Right renal cortex interstitium (tissue), 3 donors: Measurements from ENCODE around the gene KCTD5. TPM values are rescaled to one million over a fixed set of nuclear protein-coding genes. Genes with fewer than 3 reads are reported as not detected.
"Not testable (repeated sequence)": the region's sequence is repeated elsewhere in the genome, so short reads cannot be mapped to it uniquely, and the experiment has no call there.

Source experiments
- DNase-seq, 3 donors: peaks; one replicate each; pipeline ENCODE4 v3.0.0-alpha.2; 2013; ENCODE audit warnings: low read depth in 3 of 3, low spot score in 2 of 3
- polyA plus RNA-seq, 3 donors: library from polyadenylated mRNA; unstranded; fragments of 120-200 nt; gene quantifications; one replicate each; pipeline ENCODE4 v1.2.1, GENCODE V29; 2013; ENCODE audit not compliant: insufficient read length in 3 of 3

Gene KCTD5
- polyA plus RNA-seq, 3 donors: 23.7 to 25.6 (median 24.2) TPM

GRCh38 chr16:2721634-2722173, 39.4 kb downstream of the KCTD5 start:
- not testable (repeated sequence) for DNase-seq

- no peak for DNase-seq
These were observed 41.9 kb downstream of the KCTD5 start for GRCh38 chr16:2724088-2724676.

DNA sequence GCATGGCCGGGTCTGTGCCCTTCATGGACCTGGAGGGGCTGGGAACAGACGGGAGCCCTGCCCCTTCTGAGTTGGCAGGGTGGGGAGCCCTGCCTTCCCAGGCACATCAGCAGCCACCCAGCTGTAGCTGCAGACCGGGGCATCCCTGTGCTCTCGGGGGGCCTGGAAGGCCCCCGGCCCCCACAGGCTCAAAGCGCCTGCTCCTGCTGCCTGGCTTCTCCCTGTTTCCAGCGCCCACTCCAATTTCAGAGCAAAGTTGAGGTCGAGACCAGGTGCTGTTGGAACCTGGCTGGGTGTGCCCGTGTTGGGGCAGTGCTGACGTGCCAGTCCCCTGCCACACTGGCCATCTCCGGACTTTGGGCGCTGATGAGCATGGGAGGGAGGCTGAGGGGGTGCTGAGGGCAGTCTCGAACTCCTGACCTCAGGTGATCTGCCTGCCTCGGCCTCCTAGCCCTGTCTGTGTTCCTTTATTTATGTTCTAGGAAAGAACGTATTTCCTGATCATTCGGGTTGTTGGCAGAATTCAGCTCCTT, 42.6 kb downstream of the KCTD5 start:
- no peak for DNase-seq

DNA sequence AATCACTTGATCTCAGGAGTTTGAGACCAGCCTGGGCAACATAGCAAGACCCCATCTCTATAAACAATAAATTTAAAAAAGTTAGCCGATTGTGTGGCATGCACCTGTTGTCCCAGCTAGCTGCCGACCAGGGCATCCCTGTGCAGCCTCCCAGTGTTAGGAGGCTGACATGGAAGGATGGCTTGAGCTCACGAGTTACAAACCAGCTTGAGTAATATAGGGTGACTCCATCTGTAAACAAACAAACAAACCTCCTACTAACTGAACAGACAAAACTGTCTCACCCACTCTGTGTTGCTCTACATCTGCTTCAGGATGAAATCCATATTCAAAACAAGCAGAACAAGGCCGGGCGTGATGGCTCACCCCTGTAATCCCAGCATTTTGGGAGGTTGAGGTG, 44.6 kb downstream of the KCTD5 start:
- DNase-seq: no peak

- no peak for DNase-seq
These were observed 45.7 kb downstream of the KCTD5 start for GRCh38 chr16:2728034-2728433.

DNA sequence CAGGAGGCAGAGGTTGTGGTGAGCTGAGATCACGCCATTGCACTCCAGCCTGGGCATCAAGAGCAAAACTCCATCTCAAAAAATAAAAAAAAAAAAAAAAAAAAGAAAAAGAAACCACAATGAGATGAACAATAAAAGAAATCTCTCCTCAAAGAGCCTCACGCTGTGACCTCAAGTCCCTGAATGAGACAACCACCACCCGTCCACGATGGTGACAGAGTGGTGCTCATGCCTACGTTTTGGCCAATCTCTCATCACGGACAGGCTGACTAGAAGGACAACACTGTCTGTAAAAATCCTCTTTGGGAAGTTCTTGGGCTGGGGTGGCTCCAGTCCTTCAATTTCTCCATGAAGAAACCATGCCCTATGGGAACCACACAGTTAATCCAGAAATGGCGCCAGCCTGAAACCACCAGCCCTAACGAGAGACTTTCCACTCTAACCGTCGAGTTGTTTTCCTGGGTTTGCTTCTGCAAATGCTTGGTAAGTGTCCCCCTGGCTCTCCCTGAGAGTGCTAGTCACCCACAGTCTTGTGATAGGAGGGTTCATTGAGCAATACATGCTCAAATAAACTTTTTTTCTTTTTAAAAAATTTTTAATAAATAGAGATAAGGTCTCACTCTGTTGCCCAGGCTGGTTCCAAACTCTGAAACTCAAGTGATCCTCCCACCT, 52.7 kb downstream of the KCTD5 start:
- no peak for DNase-seq

DNA sequence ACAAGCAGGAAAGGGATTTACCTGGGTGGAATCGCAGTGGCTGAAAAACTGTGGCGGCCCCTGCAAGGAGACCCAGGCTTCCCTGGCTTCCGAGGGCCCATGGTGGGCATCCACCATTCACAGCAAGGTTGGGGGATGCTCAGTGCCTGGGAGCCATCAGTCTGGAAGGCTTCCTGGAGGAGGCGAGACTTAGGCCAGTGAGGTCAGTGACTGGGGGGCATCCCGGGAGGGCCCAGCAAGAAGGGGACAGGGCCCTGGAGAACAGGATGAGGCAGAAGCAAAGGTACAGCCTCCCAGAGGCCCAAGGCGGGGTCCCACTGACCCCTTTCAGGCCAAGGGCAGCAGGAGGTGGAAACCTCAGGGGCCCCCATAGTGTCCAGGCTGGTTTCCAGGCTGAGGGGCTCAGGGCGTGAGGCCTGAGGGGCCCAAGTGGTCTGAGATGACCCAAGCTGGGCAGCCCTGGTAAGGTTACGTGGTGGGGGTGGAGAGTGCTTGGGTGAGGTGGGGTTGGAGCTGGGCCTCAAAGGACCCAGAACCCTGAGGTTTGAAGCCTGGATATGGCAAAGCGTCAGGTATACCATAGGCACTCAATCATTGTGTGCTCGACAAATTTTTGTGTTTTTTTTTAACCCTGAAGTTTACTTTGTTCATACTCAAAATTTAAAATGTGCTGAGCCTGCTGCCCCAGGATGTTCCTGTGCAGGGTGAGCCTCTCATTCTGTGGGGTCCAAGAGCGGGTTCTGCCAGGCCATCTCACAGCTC, 54.3 kb downstream of the KCTD5 start:
- DNase-seq: no peak

DNA sequence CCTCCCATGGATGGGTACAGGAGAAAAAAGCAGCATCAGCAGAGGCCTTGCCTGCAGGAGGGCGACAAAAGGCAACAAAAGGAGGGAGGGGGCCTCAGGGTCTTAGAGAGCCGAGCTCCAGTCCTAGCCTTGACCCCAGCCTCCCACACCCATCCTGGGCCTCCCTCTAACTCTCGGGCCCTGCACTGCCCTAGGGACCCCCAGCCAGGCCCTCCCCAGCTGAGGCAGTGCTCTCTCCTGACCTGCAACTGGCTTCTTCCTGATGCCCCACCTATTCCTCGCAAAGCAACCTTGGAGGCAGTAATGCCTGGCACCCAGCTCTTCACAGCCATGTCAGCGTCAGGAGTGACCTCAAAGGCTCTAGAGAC, 54.9 kb downstream of the KCTD5 start:
- DNase-seq: no peak

DNA sequence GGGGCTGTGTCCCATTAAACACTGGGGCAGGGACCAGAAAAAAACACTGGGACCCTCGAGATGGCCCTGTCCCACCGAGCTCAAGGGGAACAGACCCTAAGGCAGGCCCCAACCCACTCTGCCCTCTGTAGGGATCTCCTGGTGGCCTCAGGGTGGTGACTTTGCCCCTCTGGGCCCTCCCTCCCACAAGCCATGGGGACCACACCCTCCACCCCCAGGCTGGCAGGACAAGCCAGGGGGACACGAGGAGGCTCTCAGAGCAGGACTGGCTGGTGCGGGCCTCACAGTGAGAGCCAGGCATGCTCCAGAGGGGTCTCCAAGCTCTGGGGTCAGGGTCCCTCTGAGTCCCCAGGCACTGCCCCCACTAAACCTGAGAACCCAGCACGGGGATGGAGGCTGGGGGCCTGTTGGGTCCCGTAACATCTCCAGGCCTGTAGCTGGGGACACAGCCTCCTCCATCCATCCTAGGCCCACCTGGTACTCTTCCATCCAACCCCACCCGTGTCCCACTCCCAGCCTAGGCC, 55.6 kb downstream of the KCTD5 start:
- DNase-seq: no peak

DNA sequence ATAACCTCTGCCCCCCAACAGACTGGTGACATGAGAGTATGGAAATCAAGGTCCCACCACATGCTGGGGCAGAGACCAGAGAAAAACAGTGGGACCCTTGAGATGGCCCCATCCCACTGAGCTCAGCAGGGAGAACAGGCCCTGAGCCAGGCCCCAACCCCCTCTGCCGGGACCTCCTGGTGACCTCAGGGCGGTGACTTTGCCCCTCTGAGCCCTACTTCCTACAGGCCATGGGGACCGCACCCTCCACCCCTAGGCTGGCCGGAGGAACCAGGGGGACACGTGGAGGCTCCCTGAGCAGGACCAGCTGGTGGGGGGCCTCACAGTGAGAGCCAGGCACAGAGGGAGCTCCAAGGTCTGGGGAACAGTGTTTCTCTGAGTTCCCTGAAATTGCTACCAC, 56.3 kb downstream of the KCTD5 start:
- no peak for DNase-seq

GRCh38 chr16:2739625-2740430, 57.5 kb downstream of the KCTD5 start:
- no peak for DNase-seq

DNA sequence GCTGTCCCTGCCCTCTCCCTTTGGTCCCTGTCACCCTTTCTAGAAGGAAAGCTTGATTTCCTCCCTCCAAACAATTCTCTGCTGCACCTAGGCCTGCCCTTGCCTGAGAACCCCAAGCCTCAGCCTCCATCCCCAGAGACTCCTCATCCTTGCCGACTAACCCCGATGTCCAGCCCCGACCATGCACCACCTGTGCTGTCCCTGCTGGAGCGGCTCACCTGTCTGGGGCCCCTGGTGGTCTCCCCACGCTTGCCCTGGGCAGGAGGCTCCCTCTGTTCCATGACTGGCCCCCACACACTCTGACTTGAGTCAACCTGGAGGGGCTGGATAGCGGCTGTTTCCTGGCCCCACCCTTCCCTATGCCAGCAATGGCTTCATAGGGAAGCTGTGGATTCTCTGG, 58.2 kb downstream of the KCTD5 start:
- DNase-seq: no peak

DNA sequence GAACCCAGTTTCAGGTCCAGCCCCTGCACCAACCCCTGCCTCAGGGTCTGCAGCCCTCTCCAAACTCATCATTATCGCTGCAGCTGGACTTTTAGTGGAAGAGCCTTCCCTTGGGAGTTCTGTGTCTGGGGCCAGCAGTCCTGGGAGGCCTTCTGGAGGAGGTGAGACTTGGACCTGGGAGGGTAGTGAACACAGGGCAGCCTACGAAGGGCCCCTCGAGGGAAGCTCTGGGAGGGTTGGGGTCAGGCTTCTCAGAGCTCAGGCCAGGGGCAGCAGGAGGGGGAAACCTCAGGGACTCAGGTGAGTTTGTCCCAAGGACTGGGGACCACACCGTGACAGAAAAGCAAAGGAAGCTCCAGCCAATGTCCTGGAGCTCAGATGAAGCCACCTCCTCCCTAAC, 58.8 kb downstream of the KCTD5 start:
- no peak for DNase-seq

GRCh38 chr16:2742323-2743006, 60.1 kb downstream of the KCTD5 start:
- no peak for DNase-seq

- DNase-seq: no peak
These were observed 60.9 kb downstream of the KCTD5 start for GRCh38 chr16:2743007-2743810.

- no peak for DNase-seq
These were observed 62.4 kb downstream of the KCTD5 start for GRCh38 chr16:2744711-2745110.

- DNase-seq: no peak
These were observed 63.0 kb downstream of the KCTD5 start for GRCh38 chr16:2745116-2745890.

DNA sequence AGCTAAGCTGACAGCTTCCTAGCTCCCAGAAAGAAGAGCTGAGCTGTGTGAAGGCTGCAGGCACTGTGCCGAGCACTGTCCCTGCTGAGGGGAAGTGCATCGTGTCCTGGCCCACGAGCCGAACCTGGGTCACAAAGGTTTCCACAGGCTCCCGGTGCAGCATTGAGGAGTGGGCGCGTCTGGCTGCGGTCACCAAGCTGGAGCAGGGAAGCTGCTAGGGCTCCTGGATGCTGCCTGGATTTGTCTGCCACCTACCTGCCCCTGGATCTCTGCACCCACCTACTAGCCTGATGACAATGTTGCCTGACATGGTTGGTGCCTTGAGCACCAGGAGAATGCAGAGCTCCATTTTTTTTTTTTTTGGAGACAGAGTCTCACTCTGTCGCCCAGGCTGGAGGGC, 63.6 kb downstream of the KCTD5 start:
- DNase-seq: no peak
